HepG2 (cell line): ENCODE data around the gene IGFALS. TPM values are rescaled to one million over a fixed set of nuclear protein-coding genes. Genes with fewer than 3 reads are reported as not detected.

Experiments used
- ARNTL ChIP-seq: sonication (generic); formaldehyde crosslinking; IDR thresholded peaks from 2 replicates; pipeline ENCODE4 v1.4.0; 2020; ENCODE audit warnings: mild to moderate bottlenecking, missing genetic modification reagents
- BATF2 ChIP-seq: sonication (generic); formaldehyde crosslinking; IDR thresholded peaks from 2 replicates; pipeline ENCODE4 v1.8.0; 2022; ENCODE audit warnings: mild to moderate bottlenecking, missing genetic modification reagents, moderate library complexity
- BORCS8-MEF2B ChIP-seq: sonication (generic); formaldehyde crosslinking; IDR thresholded peaks from 2 replicates; pipeline ENCODE4 v1.8.0; 2022; ENCODE audit warnings: mild to moderate bottlenecking, missing genetic modification reagents
- CERS6 ChIP-seq: sonication (generic); formaldehyde crosslinking; IDR thresholded peaks from 2 replicates; pipeline ENCODE4 v1.5.0; 2020; ENCODE audit warnings: missing genetic modification reagents
- HMG20A ChIP-seq: IDR thresholded peaks from 2 replicates; pipeline ENCODE4 v1.6.1; 2016; ENCODE audit warnings: borderline replicate concordance
- KAT7 ChIP-seq: IDR thresholded peaks from 2 replicates; pipeline ENCODE4 v1.6.1; 2018; ENCODE audit warnings: borderline replicate concordance, missing compliant biosample characterization
- KDM2A ChIP-seq: sonication (generic); formaldehyde crosslinking; IDR thresholded peaks from 2 replicates; pipeline ENCODE4 v1.4.0; 2020; ENCODE audit warnings: low read depth, missing genetic modification reagents, borderline replicate concordance
- KDM4B ChIP-seq: sonication (generic); formaldehyde crosslinking; IDR thresholded peaks from 2 replicates; pipeline ENCODE4 v1.4.0; 2020; ENCODE audit warnings: missing genetic modification reagents
- MAFG ChIP-seq: sonication (generic); formaldehyde crosslinking; IDR thresholded peaks from 2 replicates; pipeline ENCODE4 v1.5.1; 2020; ENCODE audit warnings: mild to moderate bottlenecking, missing genetic modification reagents
- NFIB ChIP-seq: sonication (generic); formaldehyde crosslinking; IDR thresholded peaks from 2 replicates; pipeline ENCODE4 v1.9.0; 2021; ENCODE audit warnings: missing genetic modification reagents, mild to moderate bottlenecking, borderline replicate concordance
- REL ChIP-seq: sonication (generic); formaldehyde crosslinking; conservative IDR thresholded peaks from 2 replicates; pipeline ENCODE4 v1.8.0; 2022; ENCODE audit warnings: mild to moderate bottlenecking, missing genetic modification reagents, moderate library complexity
- RFX1 ChIP-seq: fragments of 450-650 bp; IDR thresholded peaks from 2 replicates; pipeline ENCODE4 v1.6.1; 2017
- SALL2 ChIP-seq: sonication (generic); formaldehyde crosslinking; IDR thresholded peaks from 2 replicates; pipeline ENCODE4 v1.8.1; 2023; ENCODE audit warnings: mild to moderate bottlenecking, missing genetic modification reagents, inconsistent platforms
- UBTF ChIP-seq: sonication (generic); formaldehyde crosslinking; IDR thresholded peaks from 2 replicates; pipeline ENCODE4 v1.4.0; 2020; ENCODE audit warnings: mild to moderate bottlenecking, missing genetic modification reagents
- ZBTB4 ChIP-seq: sonication (generic); formaldehyde crosslinking; IDR thresholded peaks from 2 replicates; pipeline ENCODE4 v1.4.0; 2020; ENCODE audit warnings: missing genetic modification reagents, mild to moderate bottlenecking, borderline replicate concordance
- ZNF230 ChIP-seq: sonication (generic); formaldehyde crosslinking; IDR thresholded peaks from 2 replicates; pipeline ENCODE4 v1.4.0; 2020; ENCODE audit warnings: mild to moderate bottlenecking, missing genetic modification reagents
- ZNF292 ChIP-seq: sonication (generic); formaldehyde crosslinking; IDR thresholded peaks from 2 replicates; pipeline ENCODE4 v1.8.1; 2022; ENCODE audit warnings: mild to moderate bottlenecking, low read depth, missing genetic modification reagents, borderline replicate concordance
- ZNF451 ChIP-seq: sonication (generic); formaldehyde crosslinking; IDR thresholded peaks from 2 replicates; pipeline ENCODE4 v1.5.0; 2020; ENCODE audit warnings: mild to moderate bottlenecking, missing genetic modification reagents
- ZNF510 ChIP-seq: sonication (generic); formaldehyde crosslinking; IDR thresholded peaks from 2 replicates; pipeline ENCODE4 v1.4.0; 2020; ENCODE audit warnings: low read depth, mild to moderate bottlenecking, missing genetic modification reagents
- ZNF607 ChIP-seq: sonication (generic); formaldehyde crosslinking; IDR thresholded peaks from 2 replicates; pipeline ENCODE4 v1.5.1; 2020; ENCODE audit warnings: missing genetic modification reagents, mild to moderate bottlenecking, borderline replicate concordance
- ZNF776 ChIP-seq: sonication (generic); formaldehyde crosslinking; IDR thresholded peaks from 2 replicates; pipeline ENCODE4 v1.4.0; 2020; ENCODE audit warnings: mild to moderate bottlenecking, missing genetic modification reagents
- ZNF790 ChIP-seq: sonication (generic); formaldehyde crosslinking; IDR thresholded peaks from 2 replicates; pipeline ENCODE4 v1.8.0; 2022; ENCODE audit warnings: missing genetic modification reagents, mild to moderate bottlenecking, borderline replicate concordance
- ZNF792 ChIP-seq: IDR thresholded peaks from 2 replicates; pipeline ENCODE4 v1.6.1; 2016
- polyA plus RNA-seq, 8 experiments: library from polyadenylated mRNA; depleted of rRNA in 3 of 8; stranded (reverse) in 7 of 8; unstranded in 1 of 8; fragments of >200 nt; fragmentation: Illumina TruSeq in 4 of 8; extraction: Trizol in 4 of 8; gene quantifications; 2 replicates each; pipeline versions ENCODE4 v1.2.1 to v1.2.3, GENCODE V29; 2011 to 2016; ENCODE audit warnings: low read depth in 4 of 8, missing spikeins in 1 of 8, mixed read lengths in 1 of 8; ENCODE audit not compliant: insufficient read depth in 1 of 8
- total RNA-seq, 5 experiments: library from RNA; depleted of rRNA; stranded (reverse); fragments of >200 nt; fragmentation: Illumina TruSeq; extraction: Trizol; gene quantifications; 2 replicates each; pipeline ENCODE4 v1.2.3, GENCODE V29; 2016; ENCODE audit warnings: low read depth in 1 of 5

The IGFALS gene
- total and polyA plus RNA-seq, 2 of the 13 experiments (the other 11 are each of a cell fraction or from before 2014, with no cell fraction given) = 0.34 to 2.4 TPM

GRCh38 chr16:1772908-1773702, 20.4 kb downstream of the IGFALS start, which contains the start of gene MRPS34 (continued):
- TF ChIP-seq KAT7 (CRISPR knock-in tag) (peak; percentile 95; the same call in 1 of the 2 replicates), ZNF292 (CRISPR knock-in tag) (no peak), ZNF776 (CRISPR knock-in tag) (peak; percentile 11; the same call in 1 of the 2 replicates), ZBTB4 (CRISPR knock-in tag) (0 out of 2 replicates have a peak, but pooled peaks have one; percentile 9), ZNF510 (CRISPR knock-in tag) (no peak), BORCS8-MEF2B (CRISPR knock-in tag) (peak; percentile 87), RFX1 (no peak), UBTF (peak; percentile 98), NFIB (CRISPR knock-in tag) (no peak), HMG20A (CRISPR knock-in tag) (0 out of 2 replicates have a peak, but pooled peaks have one; percentile 22), ZNF607 (no peak; the same call in 1 of the 2 replicates), BATF2 (CRISPR knock-in tag) (peak; percentile 97), SALL2 (CRISPR knock-in tag) (peak; percentile 73; the same call in 1 of the 2 replicates), ZNF451 (CRISPR knock-in tag) (peak; percentile 49; the same call in 1 of the 2 replicates), KDM4B (CRISPR knock-in tag) (peak; percentile 79; the same call in 1 of the 2 replicates), REL (0 out of 2 replicates have a peak, but pooled peaks have one; percentile 44), ZNF230 (no peak), ZNF790 (CRISPR knock-in tag) (peak; percentile 10; the same call in 1 of the 2 replicates), ARNTL (CRISPR knock-in tag) (peak; percentile 81), MAFG (no peak), CERS6 (CRISPR knock-in tag) (no peak), ZNF792 (peak; percentile 74), KDM2A (peak; percentile 98)
